ENCODE results near the gene TM9SF1.
A peak's percentile ranks its signal among the peaks of the same experiment; 100 is the strongest.

The TM9SF1 gene

DNA sequence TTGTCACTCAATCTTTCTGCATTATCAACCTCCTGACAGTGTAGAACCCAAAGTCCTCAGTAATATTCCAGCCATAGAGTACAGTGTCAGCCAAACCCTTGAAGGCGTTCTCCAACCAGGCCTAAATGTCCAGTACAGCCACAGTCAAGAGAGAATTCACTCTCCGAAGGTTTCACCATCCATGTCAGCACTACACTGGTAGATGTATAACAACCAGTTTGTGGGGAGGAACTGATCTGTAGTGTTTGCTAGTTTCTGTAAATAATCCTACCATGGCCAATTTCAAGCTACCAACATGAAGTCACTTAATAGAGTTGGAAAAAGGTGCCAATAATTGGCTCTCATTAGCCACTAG is 21.1 kb upstream of the TM9SF1 start:
- H3K27me3 ChIP-seq (ENCODE audit: control insufficient read depth in 1 of 2, insufficient read depth in 1 of 2, low read length in 2 of 2) = no peaks in the 10 kb centered on the region
- peak overlapping the region in 1 of 2 experiments; percentile 97 for H3K4me3 ChIP-seq (ENCODE audit: insufficient read depth in 1 of 2, low read depth in 1 of 2, low read length in 2 of 2)
- peak overlapping the region; percentile 44 for H2AK5ac ChIP-seq (ENCODE audit: low read length, severe bottlenecking)
- H2BK120ac ChIP-seq (ENCODE audit: low read depth, low read length) = no peak overlapping the region
- peaks cover 13% of the 10 kb centered on the region for H3K4me1 ChIP-seq (ENCODE audit: control insufficient read depth, insufficient read depth, low read depth, low read length)
- no peak overlapping the region for H3K18ac ChIP-seq (ENCODE audit: low read depth in 1 of 2, low read length in 2 of 2)
- no peak overlapping the region for H2BK15ac ChIP-seq (ENCODE audit: low read depth, poor library complexity, severe bottlenecking)
- WGBS = 83% methylated on average over 2 of the region's 2 CpGs
- H3K36me3 ChIP-seq (ENCODE audit: control insufficient read depth in 1 of 2, insufficient read depth in 2 of 2, low read depth in 1 of 2, low read length in 2 of 2) = peaks cover 12 to 39% of the 10 kb centered on the region in 2 experiments
- no peak overlapping the region for H2BK5ac ChIP-seq (ENCODE audit: low read depth, low read length, poor library complexity, severe bottlenecking)
- H3K79me1 ChIP-seq (replicated peaks; ENCODE audit: low read length, poor library complexity, severe bottlenecking) = peaks cover 13% of the 10 kb centered on the region
- no peak overlapping the region for H3K14ac ChIP-seq (ENCODE audit: low read length in 2 of 2)
- no peaks in the 10 kb centered on the region for H3K9me3 ChIP-seq (ENCODE audit: control insufficient read depth, low read length)
- H3K4ac ChIP-seq (ENCODE audit: low read depth in 1 of 2, low read length in 2 of 2) = no peak overlapping the region
- no peak overlapping the region for H2AFZ ChIP-seq (ENCODE audit: low read depth, low read length)
- H2BK12ac ChIP-seq (ENCODE audit: low read length in 2 of 2) = no peak overlapping the region
- peak overlapping the region; percentile 6 for H3K27ac ChIP-seq (ENCODE audit: low read length, poor library complexity, severe bottlenecking)
- no peak overlapping the region for H3K23ac ChIP-seq (ENCODE audit: low read length in 2 of 2)
- peak overlapping the region; percentile 96 for H3K9ac ChIP-seq (ENCODE audit: low read length)
- no peak overlapping the region for H4K91ac ChIP-seq (ENCODE audit: low read length)
- H4K8ac ChIP-seq (ENCODE audit: low read length) = no peak overlapping the region
- peak overlapping the region; percentile 81 for H3K4me2 ChIP-seq (ENCODE audit: low read length, poor library complexity, severe bottlenecking)
- DNase-seq = no peak

DNA sequence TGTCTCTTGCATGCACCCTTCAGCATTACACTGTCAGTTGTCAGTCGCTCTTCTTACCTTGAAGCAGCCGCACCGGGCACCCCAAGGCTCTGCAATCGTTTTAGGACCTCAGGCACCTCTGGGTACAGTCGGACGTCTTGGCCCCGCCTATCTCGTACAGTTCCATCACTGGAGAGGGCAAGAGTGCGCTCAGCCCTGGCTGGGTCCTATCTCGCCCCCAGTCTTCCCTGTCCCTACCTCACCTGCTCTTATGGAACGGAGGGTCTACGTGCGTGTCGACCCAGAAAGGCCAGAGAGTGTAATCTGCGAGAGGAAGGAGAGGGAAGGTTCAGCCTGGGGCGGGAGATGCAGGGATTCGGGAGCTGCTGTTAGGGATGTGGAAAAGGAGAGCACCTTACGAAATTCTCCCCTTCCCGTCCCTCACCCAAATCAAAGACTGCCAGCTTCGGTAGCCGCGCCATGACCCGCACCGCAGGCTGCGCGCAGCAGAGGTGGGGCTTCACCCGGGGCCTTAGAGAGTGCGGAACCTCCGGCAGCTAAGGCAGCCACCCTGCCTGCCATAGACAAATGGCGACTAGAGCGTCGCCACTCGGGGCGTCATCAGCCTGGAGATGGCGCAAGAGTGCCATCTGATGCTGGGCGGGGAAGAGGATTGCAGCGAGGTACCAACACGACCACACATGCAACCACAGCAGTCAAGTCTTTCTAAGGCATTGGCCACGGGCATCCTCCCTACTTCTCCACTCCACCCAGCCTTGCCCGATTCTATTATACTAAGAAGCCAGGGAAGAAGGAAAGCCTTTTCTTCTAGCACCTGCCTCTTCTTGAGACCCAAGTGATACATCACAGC is 20.5 kb upstream of the TM9SF1 start, which contains the start of gene MDP1:
MDP1 (minus strand) TSS at position 572 of the 850 bp plus-strand sequence; CDS start at position 461, 111 bp downstream.
- Histone ChIP-seq H4K91ac (ENCODE audit: low read length) (peak within 1 kb of the TSS; percentile 8), H3K4ac (ENCODE audit: low read depth in 1 of 2, low read length in 2 of 2) (peak within 1 kb of the TSS; percentile 1 to 83), H3K9ac (ENCODE audit: low read length) (peak within 1 kb of the TSS; percentile 96), H4K8ac (ENCODE audit: low read length) (peak within 1 kb of the TSS; percentile 83), H3K9me3 (ENCODE audit: control insufficient read depth, low read length) (no peaks in the 10 kb centered on the region), H3K36me3 (ENCODE audit: control insufficient read depth in 1 of 2, insufficient read depth in 2 of 2, low read depth in 1 of 2, low read length in 2 of 2) (peaks cover 14 to 44% of the 10 kb centered on the region in 2 experiments), H3K4me1 (ENCODE audit: control insufficient read depth, insufficient read depth, low read depth, low read length) (peaks cover 15% of the 10 kb centered on the region), H2AK5ac (ENCODE audit: low read length, severe bottlenecking) (peak within 1 kb of the TSS; percentile 44), H3K27me3 (ENCODE audit: control insufficient read depth in 1 of 2, insufficient read depth in 1 of 2, low read length in 2 of 2) (no peaks in the 10 kb centered on the region), H3K14ac (ENCODE audit: low read length in 2 of 2) (peak within 1 kb of the TSS in 1 of 2 experiments; percentile 88), H2AFZ (ENCODE audit: low read depth, low read length) (peak within 1 kb of the TSS; percentile 56), H2BK120ac (ENCODE audit: low read depth, low read length) (peak within 1 kb of the TSS; percentile 64), H3K18ac (ENCODE audit: low read depth in 1 of 2, low read length in 2 of 2) (peak within 1 kb of the TSS; percentile 3 to 91), H3K27ac (ENCODE audit: low read length, poor library complexity, severe bottlenecking) (peak within 1 kb of the TSS; percentile 28), H3K4me2 (ENCODE audit: low read length, poor library complexity, severe bottlenecking) (peak within 1 kb of the TSS; percentile 81), H2BK15ac (ENCODE audit: low read depth, poor library complexity, severe bottlenecking) (no peak within 1 kb of the TSS), H2BK12ac (ENCODE audit: low read length in 2 of 2) (peak within 1 kb of the TSS in 1 of 2 experiments; percentile 32), H3K4me3 (ENCODE audit: insufficient read depth in 1 of 2, low read depth in 1 of 2, low read length in 2 of 2) (peak within 1 kb of the TSS; percentile 72 to 97), H2BK5ac (ENCODE audit: low read depth, low read length, poor library complexity, severe bottlenecking) (no peak within 1 kb of the TSS), H3K23ac (ENCODE audit: low read length in 2 of 2) (peak within 1 kb of the TSS in 1 of 2 experiments; percentile 46), H3K79me1 (replicated peaks; ENCODE audit: low read length, poor library complexity, severe bottlenecking) (peaks cover 15% of the 10 kb centered on the region)
- WGBS = 2% methylated on average over 32 of the region's 40 CpGs
- peak; percentile 88 for DNase-seq

DNA sequence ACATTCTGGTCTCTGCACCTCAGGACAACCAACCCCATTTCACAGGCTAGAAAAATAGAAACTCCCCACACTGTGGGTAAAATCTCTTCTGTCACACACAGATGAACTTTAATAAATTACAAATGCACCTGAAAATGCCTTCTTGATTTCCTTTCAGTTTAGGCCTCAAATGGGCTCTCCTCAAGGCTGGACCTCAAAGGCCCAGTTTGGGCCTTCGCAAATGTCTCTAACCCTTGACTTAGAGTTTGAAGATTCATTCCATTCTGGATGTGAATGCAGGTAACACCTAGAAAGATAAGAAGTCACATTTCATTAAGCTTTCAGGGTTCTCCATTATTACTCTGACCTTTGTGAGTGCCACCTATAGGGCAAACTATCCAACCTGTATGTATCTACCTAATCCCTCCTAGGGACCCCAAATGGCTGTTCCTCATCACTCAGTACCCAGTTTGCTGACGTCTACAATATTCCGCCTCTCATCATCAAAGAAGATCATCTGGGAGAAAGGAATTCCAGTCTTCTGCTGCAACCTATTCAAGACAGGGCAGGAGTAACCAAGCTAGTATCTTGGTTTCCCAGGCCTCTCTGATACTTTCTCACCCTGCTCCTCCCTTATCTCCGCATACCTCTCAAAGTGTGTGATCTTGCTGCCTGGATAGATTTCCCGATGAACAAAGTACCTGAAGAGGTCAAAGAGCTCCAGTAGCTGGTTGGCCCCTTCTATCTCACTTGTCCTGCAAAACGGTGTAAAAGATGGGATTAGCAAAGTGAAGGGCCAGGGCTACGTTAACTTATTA is 18.8 kb upstream of the TM9SF1 start:
- peak overlapping the region; percentile 59 for H3K4me2 ChIP-seq (ENCODE audit: low read length, poor library complexity, severe bottlenecking)
- WGBS = 90% methylated on average over 7 of the region's 7 CpGs
- H4K91ac ChIP-seq (ENCODE audit: low read length) = no peak overlapping the region
- H3K4me3 ChIP-seq (ENCODE audit: insufficient read depth in 1 of 2, low read depth in 1 of 2, low read length in 2 of 2) = peak overlapping the region in 1 of 2 experiments; percentile 97
- H3K4ac ChIP-seq (ENCODE audit: low read depth in 1 of 2, low read length in 2 of 2) = peak overlapping the region in 1 of 2 experiments; percentile 81
- H2AK5ac ChIP-seq (ENCODE audit: low read length, severe bottlenecking) = peak overlapping the region; percentile 63
- no peak overlapping the region for H2AFZ ChIP-seq (ENCODE audit: low read depth, low read length)
- no peak overlapping the region for H2BK12ac ChIP-seq (ENCODE audit: low read length in 2 of 2)
- peak overlapping the region; percentile 90 for H3K27ac ChIP-seq (ENCODE audit: low read length, poor library complexity, severe bottlenecking)
- no peaks in the 10 kb centered on the region for H3K9me3 ChIP-seq (ENCODE audit: control insufficient read depth, low read length)
- no peak overlapping the region for H2BK120ac ChIP-seq (ENCODE audit: low read depth, low read length)
- H3K18ac ChIP-seq (ENCODE audit: low read depth in 1 of 2, low read length in 2 of 2) = peak overlapping the region in 1 of 2 experiments; percentile 82
- H3K36me3 ChIP-seq (ENCODE audit: control insufficient read depth in 1 of 2, insufficient read depth in 2 of 2, low read depth in 1 of 2, low read length in 2 of 2) = peaks cover 28 to 57% of the 10 kb centered on the region in 2 experiments
- DNase-seq = no peak
- peaks cover 24% of the 10 kb centered on the region for H3K79me1 ChIP-seq (replicated peaks; ENCODE audit: low read length, poor library complexity, severe bottlenecking)
- no peak overlapping the region for H3K23ac ChIP-seq (ENCODE audit: low read length in 2 of 2)
- no peaks in the 10 kb centered on the region for H3K27me3 ChIP-seq (ENCODE audit: control insufficient read depth in 1 of 2, insufficient read depth in 1 of 2, low read length in 2 of 2)
- H4K8ac ChIP-seq (ENCODE audit: low read length) = peak overlapping the region; percentile 96
- peak overlapping the region; percentile 11 for H2BK5ac ChIP-seq (ENCODE audit: low read depth, low read length, poor library complexity, severe bottlenecking)
- peak overlapping the region; percentile 8 for H2BK15ac ChIP-seq (ENCODE audit: low read depth, poor library complexity, severe bottlenecking)
- H3K4me1 ChIP-seq (ENCODE audit: control insufficient read depth, insufficient read depth, low read depth, low read length) = peaks cover 15% of the 10 kb centered on the region
- no peak overlapping the region for H3K14ac ChIP-seq (ENCODE audit: low read length in 2 of 2)
- peak overlapping the region; percentile 96 for H3K9ac ChIP-seq (ENCODE audit: low read length)

Data from mesenchymal stem cell (in vitro differentiated cells and primary cell).